Tibial artery (tissue), 4 donors: ENCODE data around the gene KIF4A.

Experiments used
- DNase-seq, 2 donors: peaks; one replicate each; pipeline ENCODE4 v3.0.0-alpha.2; 2019
- H3K27ac ChIP-seq, 2 donors: fragments of 200-600 bp; sonication (generic) in 1 of 2; 1 replicate in 1 of 2; 2 replicates in 1 of 2; pipeline ENCODE4 v1.5.1; 2018 to 2019; ENCODE audit warnings: mild to moderate bottlenecking in 1 of 2
- H3K27me3 ChIP-seq, 2 donors: fragments of 200-600 bp; sonication (generic) in 1 of 2; one replicate each; pipeline versions ENCODE4 v1.5.1 to v1.6.0; 2016 to 2019
- H3K36me3 ChIP-seq, 3 donors: fragments of 200-600 bp; sonication (generic) in 2 of 3; one replicate each; pipeline ENCODE4 v1.5.1; 2016 to 2019; ENCODE audit warnings: mild to moderate bottlenecking in 2 of 3
- H3K4me1 ChIP-seq, 4 donors: fragments of 200-600 bp; sonication (generic) in 2 of 4; 1 replicate in 3 of 4; 2 replicates in 1 of 4; pipeline ENCODE4 v1.5.1; 2016 to 2019
- H3K4me3 ChIP-seq, 2 donors: fragments of 200-600 bp; sonication (generic) in 1 of 2; 1 replicate in 1 of 2; 2 replicates in 1 of 2; pipeline ENCODE4 v1.5.1; 2018 to 2019; ENCODE audit warnings: mild to moderate bottlenecking in 2 of 2
- H3K9me3 ChIP-seq, 3 donors: fragments of 200-600 bp; sonication (generic) in 1 of 3; one replicate each; pipeline ENCODE4 v1.5.1; 2016 to 2019
- intact Hi-C: fragments of 100-400 bp; cut with DNase I; formaldehyde crosslinking; loops from one replicate; pipeline ENCODE4 v1.15.0; 2023; ENCODE audit warnings: low total_unique reads
- TF ChIP-seq, protein P1 (sequence below), 2 experiments: fragments of 200-600 bp in 1 of 2; fragments of 450-650 bp in 1 of 2; IDR thresholded peaks; one replicate each; pipeline ENCODE4 v1.5.1; 2017 to 2019; ENCODE audit warnings: antibody characterized with exemption in 2 of 2, mild to moderate bottlenecking in 1 of 2, moderate library complexity in 1 of 2

The KIF4A gene

DNA sequence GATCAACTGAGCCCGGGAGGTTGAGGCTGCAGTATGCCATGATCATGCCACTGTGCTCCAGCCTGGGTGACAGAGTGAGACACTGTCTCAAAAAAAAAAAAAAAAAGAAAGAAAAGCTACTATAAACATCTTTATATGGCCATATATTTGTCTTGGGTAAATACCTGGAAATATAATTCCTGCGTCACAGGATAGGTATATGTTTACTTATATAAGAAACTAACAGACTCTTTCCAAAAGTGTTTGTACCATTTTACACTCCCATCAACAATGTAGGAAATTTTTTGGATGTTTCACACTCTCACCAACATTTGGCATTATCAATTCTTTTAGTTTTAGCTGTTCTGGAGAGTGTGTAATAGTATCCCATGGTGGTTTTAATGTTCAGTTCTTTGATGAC, 42.7 kb upstream of the KIF4A start:
- Histone ChIP-seq H3K9me3 (no peaks in the 10 kb centered on the region), H3K27ac (no peak overlapping the region), H3K4me1 (no peaks in the 10 kb centered on the region), H3K36me3 (no peaks in the 10 kb centered on the region), H3K27me3 (no peaks in the 10 kb centered on the region), H3K4me3 (no peak overlapping the region)
- intact Hi-C loops: no loop called here
- no peak for DNase-seq
- TF ChIP-seq, protein P1, sequence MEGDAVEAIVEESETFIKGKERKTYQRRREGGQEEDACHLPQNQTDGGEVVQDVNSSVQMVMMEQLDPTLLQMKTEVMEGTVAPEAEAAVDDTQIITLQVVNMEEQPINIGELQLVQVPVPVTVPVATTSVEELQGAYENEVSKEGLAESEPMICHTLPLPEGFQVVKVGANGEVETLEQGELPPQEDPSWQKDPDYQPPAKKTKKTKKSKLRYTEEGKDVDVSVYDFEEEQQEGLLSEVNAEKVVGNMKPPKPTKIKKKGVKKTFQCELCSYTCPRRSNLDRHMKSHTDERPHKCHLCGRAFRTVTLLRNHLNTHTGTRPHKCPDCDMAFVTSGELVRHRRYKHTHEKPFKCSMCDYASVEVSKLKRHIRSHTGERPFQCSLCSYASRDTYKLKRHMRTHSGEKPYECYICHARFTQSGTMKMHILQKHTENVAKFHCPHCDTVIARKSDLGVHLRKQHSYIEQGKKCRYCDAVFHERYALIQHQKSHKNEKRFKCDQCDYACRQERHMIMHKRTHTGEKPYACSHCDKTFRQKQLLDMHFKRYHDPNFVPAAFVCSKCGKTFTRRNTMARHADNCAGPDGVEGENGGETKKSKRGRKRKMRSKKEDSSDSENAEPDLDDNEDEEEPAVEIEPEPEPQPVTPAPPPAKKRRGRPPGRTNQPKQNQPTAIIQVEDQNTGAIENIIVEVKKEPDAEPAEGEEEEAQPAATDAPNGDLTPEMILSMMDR (IDR thresholded peaks at IDR 0.05): no peak

DNA sequence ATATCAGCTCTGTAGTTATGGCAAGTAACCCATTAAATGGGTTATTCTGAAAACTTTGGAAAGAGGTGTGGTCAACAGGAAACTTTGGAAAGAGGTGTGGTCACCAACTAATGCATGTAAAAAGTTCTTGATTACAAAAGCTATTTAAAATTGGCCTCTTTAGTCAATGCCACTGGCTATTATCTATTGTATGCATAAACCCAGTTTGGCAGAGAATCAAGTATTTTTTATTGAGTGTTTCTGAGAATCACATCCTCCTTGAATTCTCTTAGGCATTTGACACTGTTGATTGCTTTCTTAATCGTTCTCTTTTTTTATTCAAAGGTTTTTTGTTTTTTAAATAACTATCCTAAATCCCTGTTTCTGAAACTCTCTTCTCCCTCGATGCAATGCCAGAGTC, 37.4 kb upstream of the KIF4A start:
- Histone ChIP-seq H3K4me1 (no peaks in the 10 kb centered on the region), H3K36me3 (no peaks in the 10 kb centered on the region), H3K9me3 (no peaks in the 10 kb centered on the region), H3K27me3 (no peaks in the 10 kb centered on the region), H3K27ac (no peak overlapping the region), H3K4me3 (no peak overlapping the region)
- DNase-seq: no peak
- TF ChIP-seq, protein P1 (IDR thresholded peaks at IDR 0.05): no peak
- intact Hi-C loops: no loop called here

DNA sequence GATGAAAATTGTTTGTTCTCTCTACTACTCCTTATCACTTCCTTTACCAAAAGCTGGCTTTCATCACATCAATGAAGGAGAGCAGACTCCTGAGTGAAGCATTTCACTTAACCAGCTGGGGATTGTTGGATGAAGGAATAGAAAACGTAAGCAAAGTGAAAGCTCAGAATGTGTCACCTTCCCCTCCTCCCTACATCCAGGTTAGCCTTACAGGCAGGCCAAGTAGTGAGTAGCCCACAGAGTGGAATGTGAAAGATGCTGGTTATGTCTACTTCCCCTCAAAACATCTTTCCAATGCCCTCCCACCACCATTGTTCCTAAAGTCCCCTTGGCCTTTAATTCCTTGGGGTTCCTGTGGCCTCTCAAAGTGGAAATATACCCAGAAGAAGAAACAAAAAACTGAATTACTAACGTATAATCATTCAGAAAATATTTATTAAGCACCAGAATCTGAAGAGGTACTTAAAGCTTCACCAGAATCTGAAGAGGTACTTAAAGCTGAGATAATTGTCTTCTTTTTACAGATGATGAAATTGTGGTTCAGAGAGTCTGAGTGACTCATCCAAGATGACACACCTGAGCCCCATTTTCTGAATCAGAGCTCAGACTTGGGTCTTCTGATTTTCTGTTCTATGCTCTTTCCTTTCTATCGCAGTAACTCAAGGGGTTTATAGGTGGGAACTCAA, 36.4 kb upstream of the KIF4A start:
- Histone ChIP-seq H3K4me3 (no peak overlapping the region), H3K9me3 (no peaks in the 10 kb centered on the region), H3K27me3 (no peaks in the 10 kb centered on the region), H3K4me1 (no peaks in the 10 kb centered on the region), H3K36me3 (no peaks in the 10 kb centered on the region), H3K27ac (no peak overlapping the region)
- intact Hi-C loops: no loop called here
- no peak for DNase-seq
- TF ChIP-seq, protein P1 (IDR thresholded peaks at IDR 0.05): no peak

DNA sequence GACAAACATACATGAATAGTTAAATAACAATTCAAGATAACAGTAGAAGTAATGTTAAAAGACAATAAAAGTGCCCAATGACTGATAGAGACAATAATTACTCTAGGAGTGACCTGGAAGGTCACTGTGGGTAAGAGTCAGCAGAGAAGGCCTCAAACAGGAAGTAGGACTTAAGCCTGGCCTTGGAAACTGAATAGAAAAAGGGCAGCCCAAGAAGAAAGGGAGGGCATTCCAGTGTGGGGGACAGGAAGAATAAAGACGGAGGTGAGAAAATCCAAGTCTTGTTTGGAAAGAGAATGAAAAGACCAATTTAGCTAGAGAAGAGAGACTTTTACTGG, 35.9 kb upstream of the KIF4A start:
- TF ChIP-seq, protein P1 (IDR thresholded peaks at IDR 0.05): no peak
- intact Hi-C loops: no loop called here
- Histone ChIP-seq H3K27ac (no peak overlapping the region), H3K9me3 (no peaks in the 10 kb centered on the region), H3K4me3 (no peak overlapping the region), H3K36me3 (no peaks in the 10 kb centered on the region), H3K27me3 (no peaks in the 10 kb centered on the region), H3K4me1 (no peaks in the 10 kb centered on the region)
- DNase-seq: no peak

DNA sequence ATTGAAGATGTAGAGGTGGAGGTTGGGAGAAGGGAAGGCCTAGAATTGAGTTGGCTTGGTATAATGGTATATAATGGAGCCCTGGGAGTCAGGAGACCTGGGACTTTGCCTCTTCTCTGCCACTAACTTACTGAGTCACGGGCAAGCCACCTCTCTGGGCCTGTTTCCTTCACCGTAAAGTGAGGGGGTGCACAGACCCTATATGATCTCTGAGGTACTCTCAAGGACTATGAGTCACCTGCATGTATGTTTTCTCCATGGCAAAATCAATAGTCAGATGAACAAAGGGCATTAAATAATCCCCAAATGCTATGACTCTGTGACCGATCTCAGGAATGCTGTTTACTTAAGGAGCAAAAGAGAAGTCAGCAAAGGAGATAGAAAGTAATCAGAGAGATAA, 35.0 kb upstream of the KIF4A start:
- Histone ChIP-seq H3K9me3 (no peaks in the 10 kb centered on the region), H3K4me3 (no peak overlapping the region), H3K27ac (no peak overlapping the region), H3K27me3 (no peaks in the 10 kb centered on the region), H3K4me1 (no peaks in the 10 kb centered on the region), H3K36me3 (no peaks in the 10 kb centered on the region)
- intact Hi-C loops: no loop called here
- DNase-seq: no peak
- TF ChIP-seq, protein P1 (IDR thresholded peaks at IDR 0.05): no peak

DNA sequence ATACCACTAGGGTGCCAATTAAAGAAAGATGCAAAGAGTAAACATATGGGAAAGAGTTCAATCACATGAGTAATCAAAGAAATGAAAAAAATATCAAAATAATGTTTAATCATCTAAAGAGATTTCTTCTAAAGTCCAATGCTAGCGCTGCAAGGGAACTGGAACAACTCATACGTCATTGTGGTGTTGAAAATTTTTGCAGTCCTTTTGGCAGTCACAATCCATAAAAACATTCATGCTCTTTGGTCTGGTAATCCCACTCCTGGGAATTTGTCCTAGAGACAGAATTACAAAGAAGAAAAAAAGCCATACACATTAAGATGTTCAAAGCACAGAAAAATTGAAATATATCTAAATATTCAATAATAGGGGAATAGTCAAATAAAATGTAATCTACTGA, 34.5 kb upstream of the KIF4A start:
- DNase-seq: no peak
- TF ChIP-seq, protein P1 (IDR thresholded peaks at IDR 0.05): no peak
- H3K36me3 ChIP-seq: no peaks in the 10 kb centered on the region
- no peaks in the 10 kb centered on the region for H3K4me1 ChIP-seq
- no peak overlapping the region for H3K4me3 ChIP-seq
- H3K27me3 ChIP-seq: no peaks in the 10 kb centered on the region
- intact Hi-C loops: no loop called here
- no peak overlapping the region for H3K27ac ChIP-seq
- no peaks in the 10 kb centered on the region for H3K9me3 ChIP-seq
